Measurements from ENCODE around the gene MRPS26. TPM values are rescaled to one million over a fixed set of nuclear protein-coding genes. Genes with fewer than 3 reads are reported as not detected.

Gene MRPS26
- total and polyA plus RNA-seq, 9 donors: 18.4 to 65.8 (median 51.9) TPM

DNA sequence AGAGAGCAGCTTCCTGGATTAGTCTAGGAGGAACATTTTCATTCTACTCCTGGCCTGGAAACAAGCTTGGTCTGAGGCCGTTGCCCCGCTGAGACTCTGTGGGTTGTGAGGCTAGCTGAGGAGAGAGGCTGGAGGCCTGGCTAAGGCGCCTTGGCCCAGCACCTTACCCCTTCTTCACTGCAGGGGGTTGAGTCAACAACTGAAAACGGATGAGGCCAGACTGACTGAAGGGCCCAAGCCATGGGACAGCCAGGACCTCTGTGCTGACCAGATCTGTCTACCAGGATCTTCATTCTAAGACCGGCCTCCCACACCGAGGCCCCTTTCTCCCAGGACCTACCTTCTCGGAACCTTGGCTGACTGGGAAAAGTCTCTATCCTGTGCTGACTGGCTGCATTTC lies 42.2 kb downstream of the MRPS26 start:
- no peaks in the 10 kb centered on the region for H3K9me3 ChIP-seq
- no peak for DNase-seq
- whole genome bisulfite sequencing, 3 donors: 74 to 82% (median 82%) methylated on average over 7 of the region's 7 CpGs
- intact Hi-C loops (cut with DNase I): no loop called here
- H3K4me1 ChIP-seq (ENCODE audit: insufficient read depth): peaks cover 1% of the 10 kb centered on the region
- TF ChIP-seq, protein P1, sequence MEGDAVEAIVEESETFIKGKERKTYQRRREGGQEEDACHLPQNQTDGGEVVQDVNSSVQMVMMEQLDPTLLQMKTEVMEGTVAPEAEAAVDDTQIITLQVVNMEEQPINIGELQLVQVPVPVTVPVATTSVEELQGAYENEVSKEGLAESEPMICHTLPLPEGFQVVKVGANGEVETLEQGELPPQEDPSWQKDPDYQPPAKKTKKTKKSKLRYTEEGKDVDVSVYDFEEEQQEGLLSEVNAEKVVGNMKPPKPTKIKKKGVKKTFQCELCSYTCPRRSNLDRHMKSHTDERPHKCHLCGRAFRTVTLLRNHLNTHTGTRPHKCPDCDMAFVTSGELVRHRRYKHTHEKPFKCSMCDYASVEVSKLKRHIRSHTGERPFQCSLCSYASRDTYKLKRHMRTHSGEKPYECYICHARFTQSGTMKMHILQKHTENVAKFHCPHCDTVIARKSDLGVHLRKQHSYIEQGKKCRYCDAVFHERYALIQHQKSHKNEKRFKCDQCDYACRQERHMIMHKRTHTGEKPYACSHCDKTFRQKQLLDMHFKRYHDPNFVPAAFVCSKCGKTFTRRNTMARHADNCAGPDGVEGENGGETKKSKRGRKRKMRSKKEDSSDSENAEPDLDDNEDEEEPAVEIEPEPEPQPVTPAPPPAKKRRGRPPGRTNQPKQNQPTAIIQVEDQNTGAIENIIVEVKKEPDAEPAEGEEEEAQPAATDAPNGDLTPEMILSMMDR (IDR thresholded peaks at IDR 0.05): no peak
- no peak for TF ChIP-seq EP300 (IDR thresholded peaks at IDR 0.05)
- no peak for TF ChIP-seq POLR2A (IDR thresholded peaks at IDR 0.05)
- no peaks in the 10 kb centered on the region for H3K27me3 ChIP-seq
- no peak overlapping the region for H3K27ac ChIP-seq
- no peaks in the 10 kb centered on the region for H3K36me3 ChIP-seq
- no peak overlapping the region for H3K4me3 ChIP-seq

GRCh38 chr20:3090565-3090964 lies 44.7 kb downstream of the MRPS26 start:
- no peaks in the 10 kb centered on the region for H3K9me3 ChIP-seq
- DNase-seq: no peak
- no peak overlapping the region for H3K4me3 ChIP-seq
- no peak for TF ChIP-seq EP300 (IDR thresholded peaks at IDR 0.05)
- no peak for TF ChIP-seq POLR2A (IDR thresholded peaks at IDR 0.05)
- TF ChIP-seq, protein P1 (IDR thresholded peaks at IDR 0.05): no peak
- no peaks in the 10 kb centered on the region for H3K27me3 ChIP-seq
- H3K4me1 ChIP-seq (ENCODE audit: insufficient read depth): no peaks in the 10 kb centered on the region
- H3K36me3 ChIP-seq: no peaks in the 10 kb centered on the region
- intact Hi-C loops (cut with DNase I): no loop called here
- WGBS, 3 donors: 0 to 10% (median 4%) methylated on average over 1 of the region's 1 CpG
- H3K27ac ChIP-seq: no peak overlapping the region

DNA sequence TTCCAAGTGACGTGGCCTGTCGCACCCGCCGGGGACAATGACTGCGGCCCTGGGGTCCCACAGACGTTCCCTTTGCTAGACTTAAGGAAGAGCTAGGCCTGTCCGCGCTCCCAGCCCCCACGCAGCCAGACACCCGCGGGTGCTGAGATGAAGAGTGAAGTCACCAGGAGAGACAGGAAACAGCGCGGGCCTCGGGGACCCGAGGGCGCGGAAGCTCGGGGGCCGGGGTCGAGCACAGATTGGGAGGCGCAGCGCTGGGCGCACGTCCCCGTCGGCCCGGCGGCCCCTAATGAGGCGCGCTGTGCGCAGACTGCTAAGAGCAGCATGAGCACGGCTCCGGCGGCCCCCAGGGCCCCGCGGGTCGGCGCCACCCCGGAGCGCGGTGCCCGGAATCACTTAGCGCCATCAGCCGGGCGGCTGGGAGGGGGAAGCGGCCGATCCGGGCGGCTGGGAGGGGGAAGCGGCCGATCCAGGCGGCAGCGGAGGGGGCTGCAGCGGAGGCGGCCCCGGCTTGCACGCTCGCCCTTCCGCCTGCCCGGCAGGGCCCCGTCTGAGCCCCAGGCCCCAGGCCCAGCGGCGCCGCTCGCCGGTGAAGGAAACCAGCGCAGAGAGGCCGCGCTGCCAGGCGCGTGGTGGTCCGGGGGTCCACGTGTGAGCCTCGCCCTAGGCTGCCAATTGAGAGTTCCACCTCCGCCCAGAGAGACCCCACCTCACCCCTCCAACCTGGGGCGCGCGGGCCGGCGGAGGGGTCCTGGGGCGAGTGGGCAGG lies 46.9 kb downstream of the MRPS26 start:
- no peaks in the 10 kb centered on the region for H3K27me3 ChIP-seq

DNA sequence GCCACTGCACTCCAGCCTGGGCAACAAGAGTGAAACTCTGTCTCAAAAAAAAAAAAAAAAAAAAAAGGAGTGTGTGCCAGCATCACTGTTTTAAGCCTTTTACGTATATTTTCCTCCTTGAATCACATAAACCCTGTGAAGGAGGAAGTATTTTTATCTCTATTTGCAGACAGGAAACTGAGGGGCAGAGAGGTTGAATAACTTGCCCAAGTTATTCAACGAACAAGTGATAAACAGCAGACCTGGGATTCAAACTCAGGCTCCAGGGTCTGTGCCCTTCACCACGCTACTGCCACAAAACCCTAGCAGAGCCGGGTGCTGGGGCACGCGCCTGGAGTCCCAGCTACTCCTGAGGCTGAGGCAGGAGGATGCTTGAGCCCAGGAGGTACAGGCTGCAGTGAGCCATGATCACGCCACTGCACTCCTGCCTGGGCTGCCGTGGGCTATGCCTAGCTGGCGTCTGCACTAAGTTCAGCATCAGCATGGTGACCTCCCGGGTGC lies 48.1 kb downstream of the MRPS26 start:
- no peak for DNase-seq
- no peaks in the 10 kb centered on the region for H3K27me3 ChIP-seq
- H3K27ac ChIP-seq: no peak overlapping the region
- H3K9me3 ChIP-seq: no peaks in the 10 kb centered on the region
- no peaks in the 10 kb centered on the region for H3K4me1 ChIP-seq (ENCODE audit: insufficient read depth)
- intact Hi-C loops (cut with DNase I): no loop called here
- TF ChIP-seq, protein P1 (IDR thresholded peaks at IDR 0.05): no peak
- TF ChIP-seq POLR2A (IDR thresholded peaks at IDR 0.05) (no peak), EP300 (IDR thresholded peaks at IDR 0.05) (no peak)
- 69 to 75% (median 71%) methylated on average over 10 of the region's 10 CpGs for WGBS, 3 donors
- H3K36me3 ChIP-seq: no peaks in the 10 kb centered on the region
- no peak overlapping the region for H3K4me3 ChIP-seq

More for the DNA sequence above, 46.9 kb downstream of the MRPS26 start:
- Histone ChIP-seq H3K36me3 (no peaks in the 10 kb centered on the region), H3K27ac (no peak overlapping the region), H3K9me3 (no peaks in the 10 kb centered on the region), H3K4me1 (ENCODE audit: insufficient read depth) (no peaks in the 10 kb centered on the region), H3K4me3 (no peak overlapping the region)
- intact Hi-C loops (cut with DNase I): no loop called here
- TF ChIP-seq POLR2A (IDR thresholded peaks at IDR 0.05) (no peak), EP300 (IDR thresholded peaks at IDR 0.05) (no peak)
- TF ChIP-seq, protein P1 (IDR thresholded peaks at IDR 0.05): no peak
- WGBS, 3 donors: 8 to 18% (median 9%) methylated on average over 59 to 81 of the region's 81 CpGs
- no peak for DNase-seq
